GM12801 (cell line): ENCODE results near the gene PPP1R3G.

ENCODE experiments used
- TF ChIP-seq, protein P1 (sequence below): IDR thresholded peaks from one replicate; pipeline ENCODE4 v1.5.1; 2011; ENCODE audit warnings: control low read depth; ENCODE audit not compliant: insufficient read length; ENCODE audit errors: extremely low read depth

Gene PPP1R3G

GRCh38 chr6:5105146-5105545, 20.0 kb downstream of the PPP1R3G start:
- TF ChIP-seq, protein P1, sequence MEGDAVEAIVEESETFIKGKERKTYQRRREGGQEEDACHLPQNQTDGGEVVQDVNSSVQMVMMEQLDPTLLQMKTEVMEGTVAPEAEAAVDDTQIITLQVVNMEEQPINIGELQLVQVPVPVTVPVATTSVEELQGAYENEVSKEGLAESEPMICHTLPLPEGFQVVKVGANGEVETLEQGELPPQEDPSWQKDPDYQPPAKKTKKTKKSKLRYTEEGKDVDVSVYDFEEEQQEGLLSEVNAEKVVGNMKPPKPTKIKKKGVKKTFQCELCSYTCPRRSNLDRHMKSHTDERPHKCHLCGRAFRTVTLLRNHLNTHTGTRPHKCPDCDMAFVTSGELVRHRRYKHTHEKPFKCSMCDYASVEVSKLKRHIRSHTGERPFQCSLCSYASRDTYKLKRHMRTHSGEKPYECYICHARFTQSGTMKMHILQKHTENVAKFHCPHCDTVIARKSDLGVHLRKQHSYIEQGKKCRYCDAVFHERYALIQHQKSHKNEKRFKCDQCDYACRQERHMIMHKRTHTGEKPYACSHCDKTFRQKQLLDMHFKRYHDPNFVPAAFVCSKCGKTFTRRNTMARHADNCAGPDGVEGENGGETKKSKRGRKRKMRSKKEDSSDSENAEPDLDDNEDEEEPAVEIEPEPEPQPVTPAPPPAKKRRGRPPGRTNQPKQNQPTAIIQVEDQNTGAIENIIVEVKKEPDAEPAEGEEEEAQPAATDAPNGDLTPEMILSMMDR, result no peak

DNA sequence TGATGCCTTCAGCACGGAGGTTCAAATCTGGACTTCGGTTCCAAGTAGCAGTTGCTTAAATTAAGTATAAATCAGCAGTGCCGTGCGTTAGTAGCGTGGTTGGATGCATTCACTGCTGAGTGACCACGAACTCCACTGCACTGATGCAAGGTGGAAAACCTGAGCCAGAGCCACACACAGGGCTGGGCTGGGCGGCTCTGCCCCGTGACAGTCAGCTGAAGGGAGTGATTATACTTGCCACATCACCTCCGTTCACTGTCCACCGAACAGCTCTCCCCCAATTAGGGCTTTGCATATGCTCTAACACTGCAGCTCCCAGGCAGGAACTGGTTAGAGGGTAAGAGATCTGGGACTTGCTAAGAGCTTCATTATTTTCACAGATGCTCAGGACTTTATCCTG, 22.2 kb downstream of the PPP1R3G start:
- TF ChIP-seq, protein P1, result no peak

- TF ChIP-seq, protein P1, result no peak
Observed at GRCh38 chr6:5108068-5108467, 22.9 kb downstream of the PPP1R3G start.

GRCh38 chr6:5108536-5109150, 23.5 kb downstream of the PPP1R3G start:
- TF ChIP-seq, protein P1, result no peak

DNA sequence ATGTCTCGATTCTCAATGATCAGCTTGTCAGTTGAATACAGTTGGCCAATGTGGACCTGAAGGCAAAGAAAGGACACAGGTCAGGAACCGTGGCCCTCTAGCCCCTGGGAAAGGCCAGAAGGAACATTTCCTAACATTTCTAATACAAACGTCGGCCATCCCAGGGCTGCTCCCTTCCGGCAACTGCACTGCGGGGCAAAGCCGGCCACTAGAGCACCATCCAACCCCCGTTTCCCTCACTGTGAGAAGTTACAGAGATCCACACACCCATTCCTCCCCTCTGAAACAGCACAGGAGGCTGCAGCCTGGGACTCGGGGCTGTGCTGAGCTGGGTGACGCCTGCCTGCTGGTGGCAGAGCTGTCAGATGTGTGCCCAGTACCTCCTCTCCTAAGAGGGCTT, 24.3 kb downstream of the PPP1R3G start:
- TF ChIP-seq, protein P1, result no peak

DNA sequence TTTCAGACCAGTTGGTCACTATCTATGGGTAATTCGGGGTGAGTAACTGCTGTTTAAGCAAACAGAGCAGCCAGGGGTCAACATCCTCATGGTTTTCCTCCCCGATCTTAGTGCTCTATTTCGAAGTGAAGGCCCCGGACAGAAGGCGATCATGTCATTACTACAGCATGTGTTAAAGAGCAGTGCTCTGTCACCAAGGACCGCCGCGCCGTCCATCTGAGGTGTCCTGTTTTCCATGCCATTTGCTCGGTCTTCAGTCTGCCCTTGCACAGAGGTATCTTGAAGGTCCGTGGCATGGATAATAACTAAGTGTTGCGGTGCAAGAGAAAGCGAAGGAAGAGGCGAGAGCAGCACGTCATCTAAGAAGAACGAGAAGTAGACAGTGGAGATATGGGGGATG, 25.1 kb downstream of the PPP1R3G start:
- TF ChIP-seq, protein P1, result no peak

DNA sequence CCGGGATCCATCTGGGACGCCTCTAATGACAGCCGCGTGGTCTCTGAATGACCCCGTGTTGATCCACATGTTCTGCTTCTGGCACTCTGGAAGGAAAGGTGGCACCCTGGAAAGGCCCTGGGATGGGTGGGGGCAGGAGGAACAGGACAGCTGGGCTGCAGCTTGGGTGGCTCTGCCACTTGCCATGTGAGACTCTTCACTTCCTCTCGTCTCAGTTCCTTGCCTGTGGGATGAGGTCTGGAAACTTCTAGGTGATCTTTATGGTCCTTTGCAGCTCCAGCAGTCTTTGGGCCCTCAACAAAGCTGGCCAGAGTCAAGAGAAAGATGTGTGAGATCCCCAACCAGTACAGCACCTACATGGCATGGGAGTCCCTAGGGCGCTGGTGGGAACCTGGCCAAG, 26.5 kb downstream of the PPP1R3G start:
- TF ChIP-seq, protein P1, result no peak
